GM12878 (cell line): ENCODE measurements around the gene SPTLC2. TPM values are rescaled to one million over a fixed set of nuclear protein-coding genes. Genes with fewer than 3 reads are reported as not detected.
A peak's percentile ranks its signal among the peaks of the same experiment; 100 is the strongest.

Experiments used
- ATAC-seq: fragments of 200-7000 bp; cut with Tn5 transposase; 3 replicates; pipeline ENCODE4 v1.9.1; 2020; ENCODE audit warnings: mild to moderate bottlenecking, moderate library complexity
- BruUV-seq: library from RNA; stranded (reverse); fragments of 400-500 nt; replicated peaks from 2 replicates; lab custom pipeline; 2021; lab: Mats Ljungman, UMichigan
- CTCF ChIA-PET: fragments of 300-600 bp; sonication (Branson Sonifier 250); formaldehyde crosslinking; extraction: SDS; loops from one replicate; lab custom pipeline; 2021; ENCODE audit warnings: inconsistent platforms; lab: Yijun Ruan, JAX
- POLR2A ChIA-PET: fragments of 350-600 bp; formaldehyde crosslinking; extraction: SDS; loops from one replicate; lab custom pipeline; 2021; ENCODE audit warnings: inconsistent platforms; lab: Charles Lee
- RAD21 ChIA-PET: fragments of 300-600 bp; sonication (Branson Sonifier 250); formaldehyde crosslinking; loops from one replicate; lab custom pipeline; 2023; ENCODE audit warnings: antibody characterized with exemption; ENCODE audit not compliant: unreplicated experiment; lab: Charles Lee
- SMC1A ChIA-PET: fragments of 300-600 bp; sonication (Branson Sonifier 250); formaldehyde crosslinking; loops from one replicate; lab custom pipeline; 2023; ENCODE audit not compliant: unreplicated experiment, uncharacterized antibody; lab: Charles Lee
- DNase-seq: peaks from one replicate; pipeline ENCODE4 v3.0.0-alpha.2; 2011; ENCODE audit warnings: low read depth, low spot score
- FAIRE-seq: peaks from 3 replicates; lab custom pipeline; 2011; peaks lifted over from hg19 to GRCh38; lab: Jason Lieb, UNC
- H2AFZ ChIP-seq: 2 replicates; pipeline ENCODE4 v1.6.0; 2011; ENCODE audit warnings: low read depth, low read length, control low read depth; ENCODE audit not compliant: control insufficient read depth
- H3K27ac ChIP-seq: 2 replicates; pipeline ENCODE4 v1.5.1; 2011; ENCODE audit warnings: control low read depth; ENCODE audit not compliant: control insufficient read depth, insufficient read depth
- H3K27me3 ChIP-seq, 2 experiments: replicated peaks in 1 of 2; 2 replicates each; pipeline versions ENCODE4 v1.6.0 to v1.6.1; 2011; ENCODE audit warnings: low read length in 1 of 2; ENCODE audit not compliant: control insufficient read depth in 2 of 2, insufficient read depth in 2 of 2
- H3K36me3 ChIP-seq, 2 experiments: 2 replicates each; pipeline ENCODE4 v1.5.1; 2011; ENCODE audit warnings: low read length in 1 of 2; ENCODE audit not compliant: control insufficient read depth in 2 of 2, insufficient read depth in 2 of 2
- H3K4me1 ChIP-seq: 2 replicates; pipeline ENCODE4 v1.6.1; 2011; ENCODE audit warnings: mild to moderate bottlenecking, low read length, moderate library complexity, mixed read lengths; ENCODE audit not compliant: control insufficient read depth, insufficient read depth
- H3K4me2 ChIP-seq: 2 replicates; pipeline ENCODE4 v1.6.0; 2011; ENCODE audit warnings: control low read depth; ENCODE audit not compliant: control insufficient read depth, insufficient read depth
- H3K4me3 ChIP-seq: fragments of 200-600 bp; sonication (generic); 2 replicates; pipeline ENCODE4 v1.5.1; 2016
- H3K79me2 ChIP-seq: 2 replicates; pipeline ENCODE4 v1.6.0; 2011; ENCODE audit warnings: low read length; ENCODE audit not compliant: control insufficient read depth, insufficient read depth
- H3K9ac ChIP-seq: 2 replicates; pipeline ENCODE4 v1.8.0; 2011; ENCODE audit warnings: low read length, control low read depth, mixed read lengths; ENCODE audit not compliant: control insufficient read depth, insufficient read depth
- H3K9me3 ChIP-seq: replicated peaks from 3 replicates; pipeline ENCODE4 v1.5.1; 2011; ENCODE audit warnings: mild to moderate bottlenecking, low read length; ENCODE audit not compliant: control insufficient read depth, insufficient read depth
- H4K20me1 ChIP-seq: 2 replicates; pipeline ENCODE4 v1.6.0; 2011; ENCODE audit not compliant: control insufficient read depth, insufficient read depth
- CUX1 ChIP-seq: IDR thresholded peaks from 2 replicates; pipeline ENCODE4 v1.6.1; 2012; ENCODE audit warnings: improper control_type of control experiment, low read depth, low read length; ENCODE audit not compliant: insufficient replicate concordance
- FOXK2 ChIP-seq: fragments of 450-650 bp; IDR thresholded peaks from 2 replicates; pipeline ENCODE4 v1.6.1; 2017; ENCODE audit warnings: mild to moderate bottlenecking, moderate library complexity
- SIX5 ChIP-seq: IDR thresholded peaks from 2 replicates; pipeline ENCODE4 v1.6.1; 2011; ENCODE audit warnings: mild to moderate bottlenecking, low read depth, low read length, moderate library complexity; ENCODE audit not compliant: severe bottlenecking
- ZBTB11 ChIP-seq: fragments of 450-650 bp; formaldehyde crosslinking; IDR thresholded peaks from 2 replicates; pipeline ENCODE4 v1.5.0; 2022; ENCODE audit warnings: mild to moderate bottlenecking, missing genetic modification characterization
- ZNF24 ChIP-seq: fragments of 450-650 bp; IDR thresholded peaks from 2 replicates; pipeline ENCODE4 v1.6.1; 2017; ENCODE audit warnings: antibody characterized with exemption, mild to moderate bottlenecking
- ZNF384 ChIP-seq: IDR thresholded peaks from 2 replicates; pipeline ENCODE4 v1.6.1; 2012; ENCODE audit warnings: low read depth, mild to moderate bottlenecking, low read length, improper control_type of control experiment, borderline replicate concordance
- WGBS: methylation state at CpG from one replicate; pipeline ENCODE4 v1.1.6; 2016; ENCODE audit warnings: low lambda C conversion rate; ENCODE audit not compliant: insufficient replicate concordance, insufficient coverage; ENCODE audit errors: missing lambda C conversion rate; 5-methylcytosine and 5-hydroxymethylcytosine counted together
- in situ Hi-C: fragments of 300-500 bp; cut with MboI; formaldehyde crosslinking; loops from 9 replicates; pipeline ENCODE4 v1.14.3; 2018; ENCODE audit warnings: mixed read lengths
- intact Hi-C: fragments of 100-400 bp; cut with micrococcal nuclease; formaldehyde crosslinking; loops from one replicate; pipeline ENCODE4 v1.14.2; 2022; ENCODE audit not compliant: unreplicated experiment
- polyA plus RNA-seq, 11 experiments: library from polyadenylated mRNA; depleted of rRNA in 4 of 11; unstranded in 6 of 11; stranded (reverse) in 5 of 11; fragments of >200 nt; fragmentation: Nextera tagmentation in 4 of 11; fragmentation: Illumina TruSeq in 1 of 11; extraction: Ambion mirVana in 4 of 11; extraction: Trizol in 1 of 11; gene quantifications; 1 replicate in 1 of 11; 2 replicates in 10 of 11; pipeline versions ENCODE4 v1.2.1 to v1.2.3, GENCODE V29; 2011 to 2016; ENCODE audit warnings: inconsistent platforms in 2 of 11, missing spikeins in 2 of 11, low read depth in 1 of 11
- total RNA-seq, 4 experiments: library from RNA; depleted of rRNA in 3 of 4; stranded (reverse); fragments of >200 nt in 3 of 4; fragmentation: Illumina TruSeq in 1 of 4; extraction: Trizol in 1 of 4; gene quantifications; 2 replicates each; pipeline versions ENCODE4 v1.2.1 to v1.2.3, GENCODE V29; 2013 to 2021

SPTLC2 gene
- total and polyA plus RNA-seq, 10 of the 15 experiments (the other 5 are each of a cell fraction or from before 2014, with no cell fraction given): 6.9 to 35.1 (median 19.7) TPM

GRCh38 chr14:77613201-77613600 is 3.2 kb downstream of the SPTLC2 start:
- intact Hi-C loops: loop anchor here (1.0 to 10.0 kb wide), 2 partner anchors 29 to 92 kb away; partner anchors contain the start of genes ALKBH1 and SLIRP
- no peaks in the 10 kb centered on the region for H3K9me3 ChIP-seq
- POLR2A ChIA-PET: interaction anchor here (0.5 to 1.1 kb wide), 6 partner anchors 10 to 584 kb away, joined by 3 to 6 read pairs (median 4); no protein-coding TSS in a partner anchor
- WGBS: 0% methylated on average over 1 of the region's 1 CpG
- no TSS peak for BruUV-seq
- peaks cover 54% of the 10 kb centered on the region for H3K79me2 ChIP-seq
- no peak overlapping the region for H3K4me3 ChIP-seq
- H3K9ac ChIP-seq: no peak overlapping the region
- H3K36me3 ChIP-seq: no peaks in the 10 kb centered on the region
- TF ChIP-seq ZNF384 (no peak), FOXK2 (no peak), ZBTB11 (CRISPR knock-in tag) (no peak), SIX5 (no peak), ZNF24 (no peak), CUX1 (no peak)
- TF ChIP-seq, all 136 proteins: peak for 0
- ChIA-PET RAD21 (interaction anchor here (0.8 to 1.7 kb wide), 4 partner anchors 8 to 512 kb away, joined by 3 read pairs; no protein-coding TSS in a partner anchor), CTCF (interaction anchor here (0.9 to 1.7 kb wide), 3 partner anchors 9 to 154 kb away, joined by 3 to 5 read pairs (median 4); no protein-coding TSS in a partner anchor), SMC1A (interaction anchor here (1.4 to 3.4 kb wide), 7 partner anchors 8 to 154 kb away, joined by 4 to 11 read pairs (median 9); no protein-coding TSS in a partner anchor)
- Histone ChIP-seq H3K27me3 (no peaks in the 10 kb centered on the region), H3K4me2 (peak overlapping the region; percentile 63), H3K27ac (no peak overlapping the region), H2AFZ (no peak overlapping the region), H4K20me1 (no peaks in the 10 kb centered on the region), H3K4me1 (peaks cover 4% of the 10 kb centered on the region; the same call in 1 of the 2 replicates)
- DNase-seq (no peak), FAIRE-seq (no peak), ATAC-seq (no peak)
- in situ Hi-C loops: no loop called here
